HCT116 (cell line): ENCODE data around the gene RABEP1.

Experiments
- CTCF ChIP-seq, 3 experiments: fragments of 200-600 bp in 1 of 3; sonication (generic) in 1 of 3; IDR thresholded peaks in 2 of 3; conservative IDR thresholded peaks in 1 of 3; 2 replicates each; pipeline ENCODE4 v1.5.1; 2012 to 2017; ENCODE audit warnings: low read depth in 2 of 3, low read length in 2 of 3, antibody characterized with exemption in 1 of 3, borderline replicate concordance in 1 of 3, control low read depth in 1 of 3, mild to moderate bottlenecking in 1 of 3, mixed read lengths in 1 of 3, mixed run types in 1 of 3, moderate library complexity in 1 of 3; ENCODE audit not compliant: insufficient read depth in 1 of 3
- EZH2phosphoT487 ChIP-seq: fragments of 200-600 bp; IDR thresholded peaks from 2 replicates; pipeline ENCODE4 v1.6.1; 2018; ENCODE audit warnings: antibody characterized with exemption, borderline replicate concordance
- POLR2A ChIP-seq: IDR thresholded peaks from 2 replicates; pipeline ENCODE4 v1.7.0; 2011; ENCODE audit warnings: borderline replicate concordance; ENCODE audit not compliant: insufficient read depth, insufficient read length; ENCODE audit errors: extremely low read depth
- POLR2AphosphoS5 ChIP-seq: IDR thresholded peaks from 2 replicates; pipeline ENCODE4 v1.6.1; 2011; ENCODE audit warnings: mild to moderate bottlenecking, low read depth, low read length, moderate library complexity
- RAD21 ChIP-seq: IDR thresholded peaks from 2 replicates; pipeline ENCODE4 v1.6.1; 2012; ENCODE audit warnings: low read depth, mild to moderate bottlenecking
- SIN3A ChIP-seq: IDR thresholded peaks from 2 replicates; pipeline ENCODE4 v1.6.1; 2012; ENCODE audit warnings: low read depth
- SP1 ChIP-seq: IDR thresholded peaks from 2 replicates; pipeline ENCODE4 v1.6.1; 2012; ENCODE audit warnings: low read depth
- SRF ChIP-seq: IDR thresholded peaks from 2 replicates; pipeline ENCODE4 v1.6.1; 2012; ENCODE audit warnings: low read depth
- ZFX ChIP-seq: fragments of 450-650 bp; IDR thresholded peaks from 2 replicates; pipeline ENCODE4 v1.6.1; 2017

- no peak for TF ChIP-seq RAD21
- no peak for TF ChIP-seq POLR2A
- no peak for TF ChIP-seq SIN3A
- no peak for TF ChIP-seq CTCF (IDR thresholded peaks at IDR 0.05 in 2 of 3, conservative IDR thresholded peaks at IDR 0.05 in 1 of 3; ENCODE audit: borderline replicate concordance in 1 of 3, insufficient read depth in 1 of 3, low read depth in 2 of 3, low read length in 2 of 3)
- TF ChIP-seq EZH2phosphoT487, result no peak
- no peak for TF ChIP-seq SRF
- TF ChIP-seq SP1, result no peak
- TF ChIP-seq POLR2AphosphoS5, result no peak
- no peak for TF ChIP-seq ZFX
Observed at GRCh38 chr17:5362162-5362811, 80.2 kb downstream of the RABEP1 start.
